IMR-90 (cell line): Measurements from ENCODE around the gene SEPSECS. TPM values are rescaled to one million over a fixed set of nuclear protein-coding genes. Genes with fewer than 3 reads are reported as not detected.

Experiments used
- ATAC-seq: fragments of 200-7000 bp; cut with Tn5 transposase; 2 replicates; pipeline ENCODE4 v1.9.1; 2020; ENCODE audit warnings: low read depth, mild to moderate bottlenecking, moderate library complexity
- BruUV-seq: library from RNA; stranded (reverse); fragments of 400-500 nt; replicated peaks from 2 replicates; lab custom pipeline; 2021; lab: Mats Ljungman, UMichigan
- CTCF ChIA-PET: fragments of 300-600 bp; formaldehyde crosslinking; extraction: SDS; loops from one replicate; lab custom pipeline; 2021; ENCODE audit warnings: antibody characterized with exemption; lab: Yijun Ruan, JAX
- POLR2A ChIA-PET: fragments of 300-600 bp; sonication (Branson Sonifier 250); formaldehyde crosslinking; loops from one replicate; lab custom pipeline; 2022; ENCODE audit warnings: antibody characterized with exemption; ENCODE audit not compliant: unreplicated experiment; lab: Charles Lee
- DNase-seq: peaks from one replicate; pipeline ENCODE4 v3.0.0; 2013
- H2AFZ ChIP-seq: replicated peaks from 2 replicates; pipeline ENCODE3; 2013; ENCODE audit warnings: low read length, mild to moderate bottlenecking; ENCODE audit not compliant: poor library complexity
- H2AK5ac ChIP-seq: 2 replicates; pipeline ENCODE4 v1.6.1; 2013; ENCODE audit warnings: low read depth, low read length, inconsistent platforms
- H2AK9ac ChIP-seq: replicated peaks from 2 replicates; pipeline ENCODE3; 2013; ENCODE audit warnings: mild to moderate bottlenecking, low read depth, low read length, moderate library complexity; ENCODE audit not compliant: poor library complexity
- H2BK120ac ChIP-seq: 2 replicates; pipeline ENCODE4 v1.6.1; 2013; ENCODE audit warnings: low read depth, low read length, inconsistent platforms
- H2BK15ac ChIP-seq: 3 replicates; pipeline ENCODE4 v1.6.1; 2013; ENCODE audit warnings: low read depth, low read length, inconsistent platforms
- H2BK20ac ChIP-seq: 2 replicates; pipeline ENCODE4 v1.6.1; 2013; ENCODE audit warnings: low read depth, mild to moderate bottlenecking, inconsistent platforms, low read length, moderate library complexity
- H2BK5ac ChIP-seq: 2 replicates; pipeline ENCODE4 v1.6.1; 2013; ENCODE audit warnings: mild to moderate bottlenecking, low read depth, low read length, inconsistent platforms; ENCODE audit not compliant: poor library complexity, severe bottlenecking
- H3K14ac ChIP-seq: replicated peaks from 2 replicates; pipeline ENCODE4 v1.6.1; 2013; ENCODE audit warnings: low read depth, low read length, inconsistent platforms
- H3K18ac ChIP-seq: 2 replicates; pipeline ENCODE4 v1.6.1; 2013; ENCODE audit warnings: low read depth, low read length, control low read depth
- H3K23ac ChIP-seq: 2 replicates; pipeline ENCODE4 v1.6.1; 2013; ENCODE audit warnings: low read depth, low read length, inconsistent platforms
- H3K27ac ChIP-seq: 2 replicates; pipeline ENCODE4 v1.5.1; 2013; ENCODE audit warnings: mild to moderate bottlenecking, control low read depth, low read length; ENCODE audit not compliant: insufficient read depth
- H3K27me3 ChIP-seq: 2 replicates; pipeline ENCODE4 v1.6.1; 2013; ENCODE audit warnings: low read length; ENCODE audit not compliant: control insufficient read depth, insufficient read depth
- H3K36me3 ChIP-seq: 2 replicates; pipeline ENCODE4 v1.6.1; 2013; ENCODE audit warnings: low read length, mixed read lengths; ENCODE audit not compliant: control insufficient read depth, insufficient read depth
- H3K4ac ChIP-seq: 2 replicates; pipeline ENCODE4 v1.6.1; 2013; ENCODE audit warnings: low read depth, low read length, inconsistent platforms
- H3K4me1 ChIP-seq: 2 replicates; pipeline ENCODE4 v1.6.1; 2013; ENCODE audit warnings: low read length, mixed read lengths; ENCODE audit not compliant: control insufficient read depth, insufficient read depth
- H3K4me2 ChIP-seq: 2 replicates; pipeline ENCODE4 v1.6.1; 2013; ENCODE audit warnings: low read depth, mild to moderate bottlenecking, control low read depth, low read length, moderate library complexity
- H3K4me3 ChIP-seq: 2 replicates; pipeline ENCODE4 v1.5.1; 2013; ENCODE audit warnings: low read depth, mild to moderate bottlenecking, control low read depth, low read length, moderate library complexity; ENCODE audit not compliant: insufficient read depth
- H3K56ac ChIP-seq: 2 replicates; pipeline ENCODE4 v1.6.1; 2013; ENCODE audit warnings: low read length, inconsistent platforms; ENCODE audit not compliant: insufficient read depth; ENCODE audit errors: extremely low read depth
- H3K79me1 ChIP-seq, 2 experiments: 2 replicates each; pipeline ENCODE4 v1.6.1; 2013; ENCODE audit warnings: low read length in 2 of 2, inconsistent platforms in 1 of 2, low read depth in 1 of 2
- H3K9ac ChIP-seq: 2 replicates; pipeline ENCODE4 v1.6.1; 2013; ENCODE audit warnings: low read depth, low read length, control low read depth
- H3K9me1 ChIP-seq: 2 replicates; pipeline ENCODE4 v1.6.1; 2013; ENCODE audit warnings: low read length, inconsistent platforms; ENCODE audit not compliant: insufficient read depth
- H3K9me3 ChIP-seq: 2 replicates; pipeline ENCODE4 v1.6.1; 2013; ENCODE audit warnings: low read length; ENCODE audit not compliant: control insufficient read depth, insufficient read depth
- H4K20me1 ChIP-seq: 2 replicates; pipeline ENCODE4 v1.6.1; 2013; ENCODE audit warnings: low read length, inconsistent platforms; ENCODE audit not compliant: insufficient read depth
- H4K5ac ChIP-seq: 2 replicates; pipeline ENCODE4 v1.6.1; 2013; ENCODE audit warnings: mild to moderate bottlenecking, low read depth, low read length, control low read depth
- H4K8ac ChIP-seq, 2 experiments: 2 replicates each; pipeline ENCODE4 v1.6.1; 2013; ENCODE audit warnings: low read depth in 2 of 2, low read length in 2 of 2, control low read depth in 1 of 2, inconsistent platforms in 1 of 2
- H4K91ac ChIP-seq: 2 replicates; pipeline ENCODE4 v1.6.1; 2013; ENCODE audit warnings: low read depth, low read length, inconsistent platforms; ENCODE audit not compliant: insufficient read depth
- CEBPB ChIP-seq: IDR thresholded peaks from 2 replicates; pipeline ENCODE4 v1.6.1; 2012; ENCODE audit warnings: low read depth, low read length, improper control_type of control experiment
- CHD1 ChIP-seq: IDR thresholded peaks from 2 replicates; pipeline ENCODE4 v1.6.1; 2012; ENCODE audit warnings: low read depth, low read length, improper control_type of control experiment
- CTCF ChIP-seq: conservative IDR thresholded peaks from 2 replicates; pipeline ENCODE4 v1.5.1; 2012; ENCODE audit warnings: mild to moderate bottlenecking, low read depth, low read length, improper control_type of control experiment
- MAZ ChIP-seq: IDR thresholded peaks from 2 replicates; pipeline ENCODE4 v1.6.1; 2012; ENCODE audit warnings: low read depth, mild to moderate bottlenecking, low read length, improper control_type of control experiment, moderate library complexity, borderline replicate concordance
- MXI1 ChIP-seq: IDR thresholded peaks from 2 replicates; pipeline ENCODE4 v1.6.1; 2012; ENCODE audit warnings: low read depth, mild to moderate bottlenecking, low read length, moderate library complexity, borderline replicate concordance
- NFE2L2 ChIP-seq: fragments of 150-350 bp; IDR thresholded peaks from 2 replicates; pipeline ENCODE4 v1.6.1; 2016; ENCODE audit warnings: low read depth, mild to moderate bottlenecking, low read length
- RAD21 ChIP-seq: IDR thresholded peaks from 2 replicates; pipeline ENCODE4 v1.6.1; 2012; ENCODE audit warnings: low read length, improper control_type of control experiment
- RFX5 ChIP-seq: IDR thresholded peaks from 2 replicates; pipeline ENCODE4 v1.8.0; 2012; ENCODE audit warnings: low read depth, mild to moderate bottlenecking, low read length, moderate library complexity
- SMC3 ChIP-seq: fragments of 150-350 bp; IDR thresholded peaks from 2 replicates; pipeline ENCODE4 v1.6.1; 2016; ENCODE audit warnings: low read depth, mild to moderate bottlenecking, antibody characterized with exemption, low read length, moderate library complexity
- USF2 ChIP-seq: fragments of 150-350 bp; IDR thresholded peaks from 2 replicates; pipeline ENCODE4 v1.6.1; 2017; ENCODE audit warnings: mild to moderate bottlenecking, antibody characterized with exemption, low read length, low read depth
- WGBS, 2 experiments: methylation state at CpG; one replicate each; pipeline versions ENCODE4 v1.1.5 to v1.1.7; 2013; ENCODE audit warnings: missing lambda C conversion rate in 2 of 2; ENCODE audit not compliant: insufficient read length in 1 of 2; ENCODE audit errors: extremely low coverage in 2 of 2; 5-methylcytosine and 5-hydroxymethylcytosine counted together
- dilution Hi-C: fragments of 300-500 bp; cut with HindIII; formaldehyde crosslinking; loops from one replicate; pipeline ENCODE4 v1.14.3; 2018; ENCODE audit warnings: low sequenced_read_pairs; ENCODE audit not compliant: unreplicated experiment
- in situ Hi-C: fragments of 300-500 bp; cut with MboI; formaldehyde crosslinking; loops from 3 replicates; pipeline ENCODE4 v1.14.3; 2019; ENCODE audit warnings: low sequenced_read_pairs, inconsistent platforms, mixed read lengths
- intact Hi-C: fragments of 100-400 bp; cut with micrococcal nuclease; formaldehyde crosslinking; loops from 2 replicates; pipeline ENCODE4 v1.10.0; 2022
- polyA plus RNA-seq, 3 experiments: library from polyadenylated mRNA; depleted of rRNA; stranded (reverse); fragments of >200 nt; gene quantifications; 2 replicates each; pipeline ENCODE4 v1.2.3, GENCODE V29; 2012; ENCODE audit warnings: low replicate concordance in 1 of 3
- total RNA-seq: library from RNA; depleted of rRNA; stranded (reverse); fragments of >200 nt; gene quantifications from 2 replicates; pipeline ENCODE4 v1.2.3, GENCODE V29; 2012

SEPSECS gene
- total and polyA plus RNA-seq, 2 of the 4 experiments (the other 2 are of a cell fraction), result 1.7 to 5.0 TPM

GRCh38 chr4:25100021-25100555 lies 60.2 kb downstream of the SEPSECS start:
- H3K18ac ChIP-seq, result no peak overlapping the region
- in situ Hi-C loops, result no loop called here
- no peak overlapping the region for H3K14ac ChIP-seq
- no peaks in the 10 kb centered on the region for H3K9me1 ChIP-seq
- no peak overlapping the region for H3K56ac ChIP-seq
- DNase-seq (no peak), ATAC-seq (no peak)
- no peak overlapping the region for H3K9ac ChIP-seq
- no peak overlapping the region for H4K8ac ChIP-seq
- dilution Hi-C loops, result no loop called here
- ChIA-PET CTCF (interaction anchor here (1.0 kb wide), 1 partner anchor 44 kb away, joined by 4 read pairs; no protein-coding TSS in a partner anchor), POLR2A (no interaction called here)
- no peak overlapping the region for H2BK5ac ChIP-seq
- H2AK5ac ChIP-seq, result no peak overlapping the region
- no peak overlapping the region for H4K91ac ChIP-seq
- H2BK20ac ChIP-seq, result no peak overlapping the region
- no TSS peak for BruUV-seq
- H2BK120ac ChIP-seq, result no peak overlapping the region
- H2AK9ac ChIP-seq, result no peak overlapping the region
- no peak overlapping the region for H3K27ac ChIP-seq
- H4K20me1 ChIP-seq, result no peaks in the 10 kb centered on the region
- H3K27me3 ChIP-seq, result peaks cover 21% of the 10 kb centered on the region
- no peak overlapping the region for H4K5ac ChIP-seq
- no peak overlapping the region for H3K4me3 ChIP-seq
- H2AFZ ChIP-seq, result no peak overlapping the region
- no peaks in the 10 kb centered on the region for H3K36me3 ChIP-seq
- no peak overlapping the region for H3K4ac ChIP-seq
- TF ChIP-seq NFE2L2 (no peak), RAD21 (no peak), USF2 (no peak), CHD1 (no peak), CEBPB (no peak), RFX5 (no peak), MAZ (no peak), SMC3 (no peak), MXI1 (no peak), CTCF (no peak)
- no peak overlapping the region for H3K4me2 ChIP-seq
- no CpG with 5 or more reads among the region's 4 CpGs for WGBS, 2 experiments
- no peak overlapping the region for H2BK15ac ChIP-seq
- intact Hi-C loops, result no loop called here
- no peaks in the 10 kb centered on the region for H3K79me1 ChIP-seq
- peaks cover 2% of the 10 kb centered on the region; the same call in 1 of the 2 replicates for H3K4me1 ChIP-seq
- no peak overlapping the region for H3K23ac ChIP-seq
- peaks cover 2% of the 10 kb centered on the region; the same call in 1 of the 2 replicates for H3K9me3 ChIP-seq
